Small intestine (tissue), 7 donors: ENCODE data around the gene FOXA2. TPM values are rescaled to one million over a fixed set of nuclear protein-coding genes. Genes with fewer than 3 reads are reported as not detected.
A peak's percentile ranks its signal among the peaks of the same experiment; 100 is the strongest.

Source experiments
- DNase-seq, 2 donors: peaks; one replicate each; pipeline versions ENCODE4 v3.0.0 to v3.0.0-alpha.2; 2013
- FAIRE-seq: peaks from 2 replicates; lab custom pipeline; 2012; peaks lifted over from hg19 to GRCh38; lab: Jason Lieb, UNC
- H3K27ac ChIP-seq, 3 donors: one replicate each; pipeline ENCODE4 v1.5.1; 2013; ENCODE audit warnings: low read length in 2 of 3, mild to moderate bottlenecking in 2 of 3, control low read depth in 1 of 3, inconsistent platforms in 1 of 3, low read depth in 1 of 3, moderate library complexity in 1 of 3
- H3K27me3 ChIP-seq, 3 donors: one replicate each; pipeline ENCODE4 v1.6.1; 2013; ENCODE audit warnings: low read length in 3 of 3, inconsistent platforms in 1 of 3; ENCODE audit not compliant: control insufficient read depth in 3 of 3, insufficient read depth in 3 of 3
- H3K36me3 ChIP-seq, 3 donors: one replicate each; pipeline ENCODE4 v1.6.1; 2013; ENCODE audit warnings: low read length in 3 of 3, inconsistent platforms in 1 of 3, low read depth in 1 of 3, mild to moderate bottlenecking in 1 of 3, moderate library complexity in 1 of 3; ENCODE audit not compliant: control insufficient read depth in 3 of 3, insufficient read depth in 2 of 3
- H3K4me1 ChIP-seq, 3 donors: one replicate each; pipeline ENCODE4 v1.6.1; 2013; ENCODE audit warnings: low read length in 2 of 3, inconsistent platforms in 1 of 3, low read depth in 1 of 3, mild to moderate bottlenecking in 1 of 3, moderate library complexity in 1 of 3; ENCODE audit not compliant: control insufficient read depth in 3 of 3, insufficient read depth in 2 of 3
- H3K4me3 ChIP-seq, 3 donors: one replicate each; pipeline ENCODE4 v1.5.1; 2013; ENCODE audit warnings: low read length in 3 of 3, control low read depth in 1 of 3, inconsistent platforms in 1 of 3, low read depth in 1 of 3, mild to moderate bottlenecking in 1 of 3, moderate library complexity in 1 of 3
- H3K9me3 ChIP-seq, 2 donors: one replicate each; pipeline ENCODE4 v1.6.1; 2013; ENCODE audit warnings: low read depth in 1 of 2, low read length in 1 of 2; ENCODE audit not compliant: control insufficient read depth in 2 of 2, insufficient read depth in 1 of 2
- WGBS, 3 donors: extraction: QIAGEN DNeasy Blood & Tissue Kit; methylation state at CpG; one replicate each; pipeline ENCODE4 v1.1.7; 2013; 5-methylcytosine and 5-hydroxymethylcytosine counted together
- polyA plus RNA-seq, 4 donors: library from polyadenylated mRNA; stranded (reverse) in 3 of 4; unstranded in 1 of 4; fragments of 200-250 nt in 3 of 4; fragments of 120-200 nt in 1 of 4; gene quantifications; one replicate each; pipeline versions ENCODE4 v1.2.1 to v1.2.3, GENCODE V29; 2013
- donor health status: healthy with polysubstance abuse.
- donor health status: control.
- donor health status: control.
- donor health status: Bipolar disorder and iron deficiency.
- donor health status: healthy.

The FOXA2 gene
- polyA plus RNA-seq, 4 donors = 0.45 to 6.5 (median 2.0) TPM

- Histone ChIP-seq H3K4me1 (no peaks in the 10 kb centered on the region), H3K4me3 (no peak overlapping the region), H3K27me3 (peaks cover 0 to under 1% (median 0%) of the 10 kb centered on the region in 3 donors), H3K27ac (no peak overlapping the region), H3K36me3 (no peaks in the 10 kb centered on the region), H3K9me3 (no peaks in the 10 kb centered on the region)
- WGBS, 3 donors = 7 to 30% (median 21%) methylated on average over 2 of the region's 2 CpGs
- FAIRE-seq (no peak), DNase-seq (no peak)
Observed at GRCh38 chr20:22619272-22619671, 34.9 kb upstream of the FOXA2 start.

GRCh38 chr20:22617160-22617559, 32.8 kb upstream of the FOXA2 start:
- no peak for FAIRE-seq
- 16 to 68% (median 31%) methylated on average over 3 of the region's 3 CpGs for WGBS, 3 donors

GRCh38 chr20:22616551-22616950, 32.2 kb upstream of the FOXA2 start:
- Histone ChIP-seq H3K9me3 (no peaks in the 10 kb centered on the region), H3K36me3 (no peaks in the 10 kb centered on the region), H3K27me3 (peaks cover 0 to 2% (median 0%) of the 10 kb centered on the region in 3 donors), H3K4me3 (no peak overlapping the region), H3K4me1 (no peaks in the 10 kb centered on the region), H3K27ac (no peak overlapping the region)
- FAIRE-seq (no peak), DNase-seq (no peak)
- 40 to 53% (median 45%) methylated on average over 3 of the region's 3 CpGs for WGBS, 3 donors

More at GRCh38 chr20:22617160-22617559, 32.8 kb upstream of the FOXA2 start:
- Histone ChIP-seq H3K4me3 (no peak overlapping the region), H3K27me3 (peaks cover 0 to 2% (median 0%) of the 10 kb centered on the region in 3 donors), H3K27ac (no peak overlapping the region), H3K36me3 (no peaks in the 10 kb centered on the region), H3K4me1 (no peaks in the 10 kb centered on the region), H3K9me3 (no peaks in the 10 kb centered on the region)
- peak in 1 of 2 donors; percentile 61 for DNase-seq

GRCh38 chr20:22615425-22615824, 31.1 kb upstream of the FOXA2 start:
- no peak overlapping the region for H3K27ac ChIP-seq
- peaks cover 0 to 2% (median 0%) of the 10 kb centered on the region in 3 donors for H3K27me3 ChIP-seq
- no peaks in the 10 kb centered on the region for H3K36me3 ChIP-seq
- 63 to 83% (median 67%) methylated on average over 6 of the region's 6 CpGs for WGBS, 3 donors
- no peaks in the 10 kb centered on the region for H3K4me1 ChIP-seq
- H3K9me3 ChIP-seq = no peaks in the 10 kb centered on the region
- FAIRE-seq = no peak
- no peak overlapping the region for H3K4me3 ChIP-seq
- DNase-seq = no peak

GRCh38 chr20:22611636-22612035, 27.3 kb upstream of the FOXA2 start:
- no peak overlapping the region for H3K4me3 ChIP-seq
- peaks cover 0 to 2% (median 0%) of the 10 kb centered on the region in 3 donors for H3K27me3 ChIP-seq
- no peaks in the 10 kb centered on the region for H3K4me1 ChIP-seq
- no peak overlapping the region for H3K27ac ChIP-seq
- DNase-seq = no peak
- H3K9me3 ChIP-seq = no peaks in the 10 kb centered on the region
- no peaks in the 10 kb centered on the region for H3K36me3 ChIP-seq
- no peak for FAIRE-seq

- Histone ChIP-seq H3K36me3 (no peaks in the 10 kb centered on the region), H3K4me1 (no peaks in the 10 kb centered on the region), H3K9me3 (no peaks in the 10 kb centered on the region), H3K27me3 (no peaks in the 10 kb centered on the region), H3K4me3 (no peak overlapping the region), H3K27ac (no peak overlapping the region)
- no peak for FAIRE-seq
- 17 to 30% (median 18%) methylated on average over 2 of the region's 2 CpGs for WGBS, 3 donors
- no peak for DNase-seq
Observed at GRCh38 chr20:22607695-22608094, 23.3 kb upstream of the FOXA2 start.

GRCh38 chr20:22604815-22605214, 20.4 kb upstream of the FOXA2 start:
- H3K4me3 ChIP-seq = no peak overlapping the region
- H3K27me3 ChIP-seq = no peaks in the 10 kb centered on the region
- no peak for FAIRE-seq
- H3K9me3 ChIP-seq = no peaks in the 10 kb centered on the region
- no peaks in the 10 kb centered on the region for H3K4me1 ChIP-seq
- H3K27ac ChIP-seq = no peak overlapping the region
- DNase-seq = no peak
- no peaks in the 10 kb centered on the region for H3K36me3 ChIP-seq

- H3K36me3 ChIP-seq = no peaks in the 10 kb centered on the region
- DNase-seq (no peak), FAIRE-seq (no peak)
- no peak overlapping the region for H3K4me3 ChIP-seq
- WGBS, 3 donors = 39 to 41% (median 41%) methylated on average over 2 of the region's 2 CpGs
- H3K27ac ChIP-seq = no peak overlapping the region
- H3K9me3 ChIP-seq = no peaks in the 10 kb centered on the region
- peaks cover 0 to 9% (median 0%) of the 10 kb centered on the region in 3 donors for H3K27me3 ChIP-seq
- no peaks in the 10 kb centered on the region for H3K4me1 ChIP-seq
Observed at GRCh38 chr20:22601361-22602141, 17.2 kb upstream of the FOXA2 start.
